NCI-H2227 treated with DMSO at 0.1 percent for 48 hours (cell line): ENCODE results near the gene SYNRG.
"Not testable (repeated sequence)": the region's sequence is repeated elsewhere in the genome, so short reads cannot be mapped to it uniquely, and the experiment has no call there.

Experiments used
- DNase-seq: peaks from one replicate; lab custom pipeline; 2025; lab: John Stamatoyannopoulos, UW

SYNRG gene, protein sequence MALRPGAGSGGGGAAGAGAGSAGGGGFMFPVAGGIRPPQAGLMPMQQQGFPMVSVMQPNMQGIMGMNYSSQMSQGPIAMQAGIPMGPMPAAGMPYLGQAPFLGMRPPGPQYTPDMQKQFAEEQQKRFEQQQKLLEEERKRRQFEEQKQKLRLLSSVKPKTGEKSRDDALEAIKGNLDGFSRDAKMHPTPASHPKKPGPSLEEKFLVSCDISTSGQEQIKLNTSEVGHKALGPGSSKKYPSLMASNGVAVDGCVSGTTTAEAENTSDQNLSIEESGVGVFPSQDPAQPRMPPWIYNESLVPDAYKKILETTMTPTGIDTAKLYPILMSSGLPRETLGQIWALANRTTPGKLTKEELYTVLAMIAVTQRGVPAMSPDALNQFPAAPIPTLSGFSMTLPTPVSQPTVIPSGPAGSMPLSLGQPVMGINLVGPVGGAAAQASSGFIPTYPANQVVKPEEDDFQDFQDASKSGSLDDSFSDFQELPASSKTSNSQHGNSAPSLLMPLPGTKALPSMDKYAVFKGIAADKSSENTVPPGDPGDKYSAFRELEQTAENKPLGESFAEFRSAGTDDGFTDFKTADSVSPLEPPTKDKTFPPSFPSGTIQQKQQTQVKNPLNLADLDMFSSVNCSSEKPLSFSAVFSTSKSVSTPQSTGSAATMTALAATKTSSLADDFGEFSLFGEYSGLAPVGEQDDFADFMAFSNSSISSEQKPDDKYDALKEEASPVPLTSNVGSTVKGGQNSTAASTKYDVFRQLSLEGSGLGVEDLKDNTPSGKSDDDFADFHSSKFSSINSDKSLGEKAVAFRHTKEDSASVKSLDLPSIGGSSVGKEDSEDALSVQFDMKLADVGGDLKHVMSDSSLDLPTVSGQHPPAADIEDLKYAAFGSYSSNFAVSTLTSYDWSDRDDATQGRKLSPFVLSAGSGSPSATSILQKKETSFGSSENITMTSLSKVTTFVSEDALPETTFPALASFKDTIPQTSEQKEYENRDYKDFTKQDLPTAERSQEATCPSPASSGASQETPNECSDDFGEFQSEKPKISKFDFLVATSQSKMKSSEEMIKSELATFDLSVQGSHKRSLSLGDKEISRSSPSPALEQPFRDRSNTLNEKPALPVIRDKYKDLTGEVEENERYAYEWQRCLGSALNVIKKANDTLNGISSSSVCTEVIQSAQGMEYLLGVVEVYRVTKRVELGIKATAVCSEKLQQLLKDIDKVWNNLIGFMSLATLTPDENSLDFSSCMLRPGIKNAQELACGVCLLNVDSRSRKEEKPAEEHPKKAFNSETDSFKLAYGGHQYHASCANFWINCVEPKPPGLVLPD (N-terminal part only)

DNA sequence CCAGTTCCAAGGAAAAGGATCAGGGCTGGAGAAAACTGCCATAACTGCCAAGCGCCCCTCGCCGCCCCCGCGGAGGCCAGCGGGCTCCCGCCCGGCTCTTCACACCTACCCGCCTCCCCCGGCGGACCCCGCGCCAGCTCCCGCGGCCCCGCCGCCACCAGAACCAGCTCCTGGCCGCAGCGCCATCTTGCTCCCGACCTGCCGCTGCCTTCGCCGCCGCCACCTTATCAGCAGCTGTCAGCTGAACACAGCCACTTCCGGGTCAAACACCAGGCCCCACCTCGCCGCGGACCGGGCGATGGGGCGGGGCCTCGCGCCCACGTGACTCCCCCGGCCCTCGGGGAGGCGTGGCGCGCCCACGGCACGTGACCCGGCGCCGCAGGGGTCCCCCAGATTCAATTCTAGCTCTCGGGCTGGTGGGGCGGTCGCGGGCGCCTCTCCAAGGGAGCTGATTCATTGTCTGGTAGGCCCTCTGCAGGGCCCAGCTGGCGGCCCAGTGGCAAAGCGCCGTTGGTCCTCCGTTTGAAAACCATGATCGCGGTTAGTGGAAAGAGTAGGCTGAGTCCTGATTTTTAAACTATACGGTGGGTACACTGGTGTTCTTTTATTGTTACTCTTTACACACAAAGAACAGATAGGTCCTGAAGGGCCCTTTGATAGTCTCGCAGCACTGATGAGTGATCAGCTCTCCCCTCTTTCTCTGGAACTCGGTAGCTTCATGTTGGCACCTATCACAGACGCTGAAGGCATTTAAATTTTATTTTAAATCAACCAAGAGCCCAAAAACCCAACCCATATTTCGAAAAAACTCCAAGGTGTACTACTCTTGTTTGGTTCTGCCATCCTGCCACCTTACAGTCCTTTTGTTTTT is at the start of gene SYNRG:
Gene SYNRG (minus strand): TSS at position 249 of the 871 bp plus-strand sequence. CDS start 63 bp downstream, at position 186.
- DNase-seq = peak; percentile 97

DNA sequence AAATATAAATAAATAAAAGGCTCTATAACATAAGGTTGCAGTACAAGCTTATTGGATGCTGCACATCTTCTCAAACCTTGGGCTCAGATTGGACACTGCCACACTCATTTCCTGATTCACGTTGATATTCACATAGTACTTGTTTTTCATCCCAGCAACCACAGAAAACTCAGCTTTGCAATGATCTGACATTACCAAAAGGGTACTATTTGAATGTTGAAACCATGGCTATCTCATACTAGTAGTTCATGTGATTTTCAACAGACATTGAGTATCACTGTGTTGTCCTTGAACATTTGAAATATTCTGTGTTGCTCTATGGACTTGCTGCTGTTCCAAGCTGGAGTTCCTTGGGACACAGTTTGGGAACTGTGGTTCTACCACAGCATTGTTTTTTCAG is 48.0 kb upstream of the SYNRG start:
- no peak for DNase-seq

DNA sequence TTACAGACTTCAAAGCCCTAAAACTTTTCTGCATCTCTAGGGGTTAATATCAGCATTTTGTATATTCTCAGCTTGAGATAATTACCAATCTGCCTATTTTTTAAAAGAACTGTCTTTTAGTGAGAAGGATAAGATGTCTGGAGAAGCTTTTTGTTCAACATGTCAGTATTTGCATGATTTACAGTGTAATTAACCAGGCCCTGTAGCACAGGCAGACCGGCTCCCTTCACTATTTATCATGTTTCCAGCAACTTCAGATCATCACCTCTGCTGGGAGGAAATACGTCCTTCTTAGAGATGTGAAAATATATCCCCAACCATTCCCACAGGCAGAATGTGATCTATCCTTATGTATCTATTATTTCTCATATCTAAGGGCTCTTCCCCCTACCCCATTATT is 42.6 kb upstream of the SYNRG start:
- no peak for DNase-seq

DNA sequence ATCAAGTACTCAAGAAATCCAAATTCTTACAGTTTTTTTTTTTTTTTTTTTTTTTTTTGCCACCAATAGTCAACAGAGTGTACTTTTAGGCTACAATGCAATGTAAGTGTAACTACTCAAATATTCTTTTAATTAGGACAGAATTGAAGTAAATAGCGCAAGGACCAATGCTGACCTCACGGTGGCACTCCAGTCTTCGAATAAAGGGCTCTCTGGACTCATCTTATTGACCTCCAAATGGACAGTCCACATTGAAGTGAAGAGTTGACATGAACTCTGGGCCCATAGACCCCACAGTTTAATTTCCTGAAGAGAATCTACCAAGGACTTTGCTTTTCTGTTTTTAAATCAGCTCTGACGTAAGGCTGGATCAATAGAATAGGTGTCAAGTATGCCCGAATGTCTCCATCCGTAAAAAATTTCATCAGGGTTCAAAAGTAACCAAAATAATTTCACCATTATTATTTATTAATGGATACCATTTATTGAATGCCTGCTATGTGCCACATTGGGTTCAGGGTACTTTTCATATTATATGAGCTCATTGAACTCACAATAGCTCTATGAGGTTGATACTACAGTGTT is 41.3 kb upstream of the SYNRG start:
- DNase-seq = no peak

DNA sequence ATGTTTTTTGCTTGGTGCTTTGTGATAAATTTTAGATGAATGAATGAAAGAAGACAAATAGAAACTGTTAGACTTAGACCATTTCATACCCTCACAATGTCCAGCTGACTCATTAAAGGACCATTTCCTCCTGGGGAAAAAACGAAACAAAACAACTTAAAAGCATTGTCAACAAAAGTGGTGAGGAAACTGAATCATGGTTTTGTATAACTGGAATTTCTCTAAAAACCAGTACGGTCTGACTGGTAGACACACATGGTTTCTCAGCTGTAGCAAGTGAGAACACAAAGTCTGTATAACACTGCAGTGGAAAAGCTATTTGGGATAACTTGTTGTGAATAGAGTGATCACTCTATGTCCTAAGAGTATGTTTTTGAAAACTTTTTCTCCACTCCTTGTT is 39.3 kb upstream of the SYNRG start:
- DNase-seq = no peak

DNA sequence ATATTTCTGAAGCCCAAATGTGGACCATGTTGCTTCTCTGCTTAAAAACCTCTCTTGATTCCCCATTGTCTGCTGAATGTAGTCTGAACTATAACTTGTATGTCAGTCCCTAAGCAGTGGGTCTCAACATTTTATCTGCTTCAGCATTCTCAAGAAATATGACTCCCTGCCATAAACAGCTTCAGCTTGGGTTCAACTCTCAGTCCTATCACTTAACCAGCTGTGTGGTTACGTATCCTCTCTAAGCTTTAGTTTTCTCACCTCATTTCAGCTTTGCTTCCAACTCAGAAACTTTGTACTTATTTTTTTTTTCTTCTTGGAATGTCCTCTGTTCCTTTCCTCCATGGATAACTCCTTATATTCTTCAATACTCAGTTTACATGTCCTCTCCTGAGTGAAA is 38.6 kb upstream of the SYNRG start:
- no peak for DNase-seq

DNA sequence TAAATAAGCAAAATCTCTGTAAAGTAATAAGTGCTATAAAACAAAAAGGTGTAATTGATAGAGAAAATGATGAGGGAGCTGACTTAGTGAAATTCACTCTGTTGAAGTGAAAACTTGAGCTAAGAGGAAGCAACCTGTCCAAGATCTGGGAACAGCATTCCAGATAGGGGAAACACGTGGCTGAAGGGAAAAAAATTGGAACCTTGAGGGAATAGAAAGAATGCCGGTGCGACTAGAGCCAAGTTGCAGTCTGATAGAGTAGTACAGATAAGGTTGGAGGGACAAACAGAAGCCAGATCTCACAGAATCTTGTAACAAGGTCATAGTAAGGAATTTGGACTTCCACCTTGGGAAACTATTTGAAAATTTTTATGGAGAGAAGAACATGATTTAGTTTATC is 34.7 kb upstream of the SYNRG start:
- no peak for DNase-seq

DNA sequence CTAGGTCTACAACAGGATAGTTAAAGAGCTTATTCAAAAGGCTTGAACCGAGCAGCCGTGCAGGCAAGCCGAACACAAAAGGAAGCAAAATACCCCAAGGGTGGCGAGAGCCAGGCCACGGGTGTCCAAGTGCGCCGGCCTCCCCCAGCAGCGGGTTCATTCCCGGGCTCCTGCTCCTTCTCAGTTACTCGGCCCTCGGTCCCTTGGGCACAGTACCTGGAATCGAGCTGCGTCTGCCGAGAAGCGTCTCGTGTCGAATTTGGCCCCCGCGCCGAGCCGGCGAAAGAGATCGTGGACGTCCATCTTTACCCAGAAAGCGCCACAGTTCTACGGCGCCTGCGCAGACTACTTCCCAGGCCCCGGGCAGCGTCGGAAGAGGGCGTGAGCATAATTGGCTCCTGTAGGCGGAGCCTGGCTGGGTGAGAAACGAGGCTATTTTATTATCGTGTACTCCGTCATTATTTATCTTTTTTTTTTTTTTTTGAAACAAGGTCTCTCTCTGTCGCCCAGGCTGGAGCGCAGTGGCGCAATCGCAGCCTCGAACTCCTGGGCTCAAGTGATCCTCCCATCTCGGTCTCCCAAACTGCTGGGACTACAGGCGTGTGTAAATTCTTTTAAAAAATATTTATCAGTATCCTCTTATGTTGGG is 34.0 kb upstream of the SYNRG start, which contains the start of gene DDX52:
Gene DDX52 (minus strand): TSS at position 329 of the 649 bp plus-strand sequence. CDS start 26 bp downstream, at position 303.
- DNase-seq = peak; percentile 90

DNA sequence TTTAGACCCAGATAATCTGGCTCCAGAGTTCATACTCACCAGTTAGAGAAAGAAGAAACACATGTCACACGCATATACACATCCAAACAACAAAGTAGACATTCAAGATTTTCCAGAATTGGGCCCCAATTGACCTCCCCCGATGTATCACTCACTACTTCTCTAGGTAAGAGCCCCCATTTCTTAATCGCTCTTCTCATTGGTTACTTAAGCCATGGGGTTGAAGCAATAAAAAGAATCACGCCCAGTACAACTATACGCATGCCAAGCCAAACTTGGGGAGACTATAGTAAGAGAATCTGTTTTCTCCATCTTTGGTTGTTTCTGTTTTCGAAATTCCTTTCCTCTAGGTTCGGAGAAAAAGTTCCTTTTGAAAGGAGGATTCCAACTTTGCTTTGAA is 33.5 kb upstream of the SYNRG start:
- peak; percentile 36 for DNase-seq

DNA sequence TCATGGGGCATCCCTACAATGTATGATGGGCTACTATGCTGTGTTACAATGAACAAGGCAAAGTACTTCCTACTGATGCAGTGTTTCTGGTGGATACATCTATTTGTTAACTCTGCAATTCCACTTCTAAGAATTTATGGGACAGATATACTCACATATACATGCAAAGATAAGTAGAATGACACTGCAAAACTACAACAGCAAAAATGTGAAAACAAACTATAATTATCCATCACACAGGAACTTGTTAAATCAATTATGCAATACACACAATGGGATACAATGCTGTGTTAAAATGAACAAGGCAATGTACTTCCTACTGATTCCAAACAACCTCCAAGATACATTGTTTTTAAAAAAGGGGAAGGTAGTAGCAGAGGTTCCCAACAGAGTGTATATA is 30.8 kb upstream of the SYNRG start:
- DNase-seq = no peak

DNA sequence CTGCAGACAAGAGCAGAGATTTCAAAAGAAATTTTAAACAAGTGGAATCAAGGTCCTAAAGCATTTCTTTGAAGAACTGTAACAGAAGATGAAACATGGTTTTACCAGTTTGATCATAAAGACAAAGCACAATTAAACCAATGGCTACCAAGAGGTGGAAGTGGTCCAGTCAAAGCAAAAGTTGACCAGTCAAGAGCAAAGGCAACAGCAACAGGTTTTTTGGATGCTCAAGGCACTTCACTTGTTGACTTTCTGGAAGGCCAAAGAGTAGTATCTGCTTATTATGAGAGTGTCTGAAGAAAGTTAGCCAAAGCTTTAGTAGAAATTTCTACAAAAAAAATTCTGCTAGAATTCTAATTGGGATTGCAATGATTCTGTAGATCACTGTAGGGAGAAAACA is 28.7 kb upstream of the SYNRG start:
- DNase-seq = no peak

DNA sequence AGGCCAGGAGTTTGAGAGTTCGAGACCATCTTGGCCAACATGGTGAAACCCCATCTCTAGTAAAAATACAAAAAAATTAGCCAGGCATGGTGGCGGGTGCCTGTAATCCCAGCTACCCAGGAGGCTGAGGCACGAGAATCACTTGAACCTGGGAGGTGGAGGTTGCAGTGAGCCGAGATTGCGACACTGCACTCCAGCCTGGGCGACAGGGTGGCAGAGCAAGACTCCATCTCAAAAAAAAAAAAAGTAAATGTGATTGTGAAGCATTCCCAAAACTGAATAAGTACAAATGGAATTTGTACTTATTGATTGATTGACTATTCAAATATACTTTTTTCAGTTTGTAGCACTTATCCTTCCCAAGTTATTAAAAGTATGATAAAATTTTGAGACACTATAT is 7.2 kb upstream of the SYNRG start:
- not testable (repeated sequence) for DNase-seq

DNA sequence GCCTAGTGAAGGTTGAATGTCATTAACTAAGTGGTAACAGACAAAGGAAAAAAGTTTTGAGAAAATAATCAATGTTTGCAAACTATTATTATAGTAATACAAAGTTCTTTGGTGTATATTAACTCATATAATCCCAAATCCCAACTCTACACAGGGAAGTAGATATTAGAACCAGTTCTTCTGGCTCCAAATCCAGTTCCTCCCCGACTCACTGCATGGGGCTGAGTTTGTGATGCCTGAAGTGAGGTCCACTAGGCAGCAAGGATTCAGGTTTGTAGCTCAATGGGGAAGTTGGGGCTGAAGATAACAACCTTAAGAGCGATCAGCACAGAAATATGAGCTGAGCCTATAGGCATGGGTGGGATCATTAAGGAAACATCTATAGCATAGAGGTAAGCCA is 5.6 kb upstream of the SYNRG start:
- no peak for DNase-seq

DNA sequence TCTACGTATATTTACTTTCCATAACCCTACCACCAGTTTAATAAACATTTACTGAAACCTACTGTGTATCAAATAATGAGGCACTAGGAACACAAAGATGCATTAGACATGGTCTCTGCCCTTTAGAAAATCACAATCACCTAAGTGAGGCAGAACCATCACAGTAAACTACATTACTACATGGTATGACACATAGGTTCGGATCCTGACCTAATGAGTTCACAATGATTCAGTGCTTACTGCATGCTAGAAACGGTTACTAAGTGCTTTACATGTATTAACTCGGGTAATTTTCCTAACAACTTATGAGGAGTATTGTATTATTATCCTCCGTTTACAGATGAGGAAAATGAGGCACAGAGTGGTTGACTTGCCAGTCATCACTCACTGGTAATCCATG is 5.2 kb upstream of the SYNRG start:
- no peak for DNase-seq

DNA sequence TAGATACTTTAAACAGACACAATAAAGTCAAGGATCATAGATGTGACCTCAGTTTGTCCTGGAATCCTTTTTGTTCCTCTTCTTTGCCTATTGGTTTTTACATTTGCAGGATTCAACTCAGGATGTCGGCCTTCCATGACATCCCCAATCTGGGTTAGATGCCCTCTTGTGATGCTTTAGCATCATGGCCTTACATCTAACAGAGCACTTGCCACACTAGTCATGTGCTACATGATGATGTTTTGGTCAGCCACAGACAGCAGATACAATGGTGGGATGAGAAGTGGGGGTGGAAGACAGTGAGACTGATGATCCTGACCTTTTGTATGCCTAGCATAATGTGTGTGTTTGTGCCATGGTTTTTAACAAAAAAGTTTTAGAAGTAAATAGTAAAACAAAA is 1.8 kb upstream of the SYNRG start:
- DNase-seq = no peak

DNA sequence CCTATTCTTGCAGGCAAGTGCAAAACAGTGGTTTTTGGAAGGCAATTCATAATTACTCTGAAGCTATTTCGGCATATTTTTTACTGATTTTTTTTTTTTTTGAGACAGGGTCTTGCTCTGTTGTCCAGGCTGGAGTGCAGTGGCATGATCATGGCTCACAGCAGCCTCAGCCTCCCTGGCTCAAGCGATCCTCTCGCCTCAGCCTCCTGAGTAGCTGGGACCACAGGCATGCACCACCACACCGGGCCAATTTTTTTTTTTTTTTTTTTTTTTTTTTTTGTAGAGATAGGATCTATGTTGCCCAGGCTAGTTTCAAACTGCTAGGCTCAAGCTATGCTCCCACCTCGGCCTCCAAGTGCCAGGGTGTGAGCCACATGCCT is 813 bp upstream of the SYNRG start:
- DNase-seq = not testable (repeated sequence)

DNA sequence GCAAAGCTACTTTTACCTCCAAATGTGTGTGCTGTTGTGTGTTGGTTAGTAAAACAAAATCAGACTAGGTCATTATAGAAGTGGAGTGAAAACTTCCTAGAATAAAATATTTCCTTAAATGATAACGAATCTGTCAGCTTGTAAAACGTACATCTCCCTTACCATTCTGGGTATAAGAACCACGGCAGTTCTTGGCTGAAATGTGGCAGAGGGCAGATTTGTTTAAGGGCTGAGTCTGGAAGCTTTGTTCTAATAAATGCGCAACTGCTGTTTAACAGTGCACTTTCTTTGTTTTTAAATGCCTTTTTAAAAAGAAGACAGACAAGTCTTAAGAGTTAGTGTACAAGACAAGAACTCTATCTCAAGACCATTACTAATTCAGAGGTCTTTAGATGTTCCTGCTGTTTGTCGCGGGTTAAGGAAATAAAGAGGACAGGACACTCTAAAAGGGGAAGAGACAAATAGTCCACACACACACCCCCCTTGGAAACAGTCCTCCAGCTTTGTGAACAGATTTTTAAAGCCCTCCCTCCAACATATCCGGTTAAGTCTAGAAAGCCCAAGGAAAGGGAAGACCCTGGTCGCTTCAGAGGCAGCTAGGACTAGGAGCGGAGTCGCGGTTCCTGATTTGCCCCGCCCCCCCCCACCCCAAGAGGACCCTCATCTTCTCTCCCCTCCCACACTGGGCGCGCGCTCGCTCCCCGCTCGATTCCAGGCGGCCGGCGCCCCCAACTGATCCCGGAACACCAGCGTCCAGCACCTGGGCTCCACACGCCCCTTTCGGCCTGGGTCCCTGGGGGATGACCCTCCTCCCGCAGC is 658 bp downstream of the SYNRG start:
- DNase-seq = peak; percentile 63

DNA sequence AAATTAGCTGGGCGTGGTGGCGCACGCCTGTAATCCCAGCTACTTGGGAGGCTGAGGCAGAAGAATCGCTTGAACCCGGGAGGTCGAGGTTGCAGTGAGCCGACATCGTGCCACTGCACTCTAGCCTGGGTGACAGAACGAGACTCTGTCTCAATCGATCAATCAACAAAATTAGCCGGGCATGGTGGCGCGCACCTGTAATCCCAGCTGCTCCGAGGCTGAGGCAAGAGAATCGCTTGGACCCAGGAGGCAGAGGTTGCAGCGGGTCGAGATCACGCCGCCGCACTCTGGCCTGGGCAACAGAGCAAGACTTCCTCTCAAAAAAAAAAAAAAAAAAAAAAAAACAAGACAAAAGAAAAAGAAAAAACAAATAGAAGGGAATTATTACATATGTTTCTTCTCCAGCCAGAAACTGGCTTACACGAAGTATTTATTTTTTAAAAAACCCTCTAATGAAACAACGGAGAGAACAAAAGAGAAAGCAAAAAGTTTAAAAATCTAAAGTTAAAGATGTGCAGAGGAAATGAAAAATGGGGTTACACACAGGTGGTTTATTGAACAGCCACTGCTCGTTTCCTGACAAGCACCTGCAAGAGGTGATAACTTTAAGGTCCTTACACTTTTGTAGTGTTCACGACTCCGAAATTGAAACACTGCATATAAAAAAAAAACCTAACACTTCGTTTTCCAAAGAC is 1.4 kb downstream of the SYNRG start:
- no peak for DNase-seq
